Neural progenitor cell (in vitro differentiated cells): Measurements from ENCODE around the gene PCBD2.

Experiments
- EZH2 ChIP-seq: fragments of 200-600 bp; sonication (generic); IDR thresholded peaks from 2 replicates; pipeline ENCODE4 v1.6.1; 2017; ENCODE audit warnings: antibody characterized with exemption, mild to moderate bottlenecking, moderate library complexity
- EZH2phosphoT487 ChIP-seq: fragments of 200-600 bp; sonication (generic); IDR thresholded peaks from 2 replicates; pipeline ENCODE4 v1.6.1; 2017; ENCODE audit warnings: antibody characterized with exemption
- TF ChIP-seq, protein P1 (sequence below): fragments of 200-600 bp; sonication (generic); IDR thresholded peaks from 2 replicates; pipeline ENCODE4 v1.5.1; 2017; ENCODE audit warnings: antibody characterized with exemption, mild to moderate bottlenecking

DNA sequence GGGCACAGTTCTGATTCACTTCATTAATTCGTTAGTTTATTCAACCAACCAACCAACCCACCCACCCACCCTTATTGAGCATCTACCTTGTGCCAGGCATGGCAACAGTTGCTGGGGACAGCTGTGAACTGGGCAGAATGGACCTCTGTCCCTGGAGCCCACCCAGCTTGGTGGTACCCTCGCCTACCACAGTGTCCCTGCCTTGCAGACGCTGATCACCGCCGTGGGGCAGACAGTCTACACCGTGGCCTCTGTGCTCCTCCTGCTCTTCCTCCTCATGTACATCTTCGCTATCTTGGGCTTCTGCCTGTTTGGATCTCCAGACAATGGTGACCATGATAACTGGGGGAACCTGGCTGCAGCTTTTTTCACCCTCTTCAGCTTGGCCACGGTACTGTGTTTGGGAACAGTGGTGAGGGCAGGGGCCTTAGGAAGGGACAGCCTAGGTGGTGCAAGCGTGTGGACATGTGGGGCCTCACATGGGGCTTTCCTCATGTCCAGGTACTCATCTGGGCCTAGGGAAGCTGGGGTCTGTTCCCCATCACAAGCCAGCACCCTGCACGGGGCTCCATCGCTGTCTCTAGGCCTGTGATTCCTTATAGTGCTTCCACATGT lies 102.9 kb downstream of the PCBD2 start:
- TF ChIP-seq, protein P1, sequence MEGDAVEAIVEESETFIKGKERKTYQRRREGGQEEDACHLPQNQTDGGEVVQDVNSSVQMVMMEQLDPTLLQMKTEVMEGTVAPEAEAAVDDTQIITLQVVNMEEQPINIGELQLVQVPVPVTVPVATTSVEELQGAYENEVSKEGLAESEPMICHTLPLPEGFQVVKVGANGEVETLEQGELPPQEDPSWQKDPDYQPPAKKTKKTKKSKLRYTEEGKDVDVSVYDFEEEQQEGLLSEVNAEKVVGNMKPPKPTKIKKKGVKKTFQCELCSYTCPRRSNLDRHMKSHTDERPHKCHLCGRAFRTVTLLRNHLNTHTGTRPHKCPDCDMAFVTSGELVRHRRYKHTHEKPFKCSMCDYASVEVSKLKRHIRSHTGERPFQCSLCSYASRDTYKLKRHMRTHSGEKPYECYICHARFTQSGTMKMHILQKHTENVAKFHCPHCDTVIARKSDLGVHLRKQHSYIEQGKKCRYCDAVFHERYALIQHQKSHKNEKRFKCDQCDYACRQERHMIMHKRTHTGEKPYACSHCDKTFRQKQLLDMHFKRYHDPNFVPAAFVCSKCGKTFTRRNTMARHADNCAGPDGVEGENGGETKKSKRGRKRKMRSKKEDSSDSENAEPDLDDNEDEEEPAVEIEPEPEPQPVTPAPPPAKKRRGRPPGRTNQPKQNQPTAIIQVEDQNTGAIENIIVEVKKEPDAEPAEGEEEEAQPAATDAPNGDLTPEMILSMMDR, result no peak
- no peak for TF ChIP-seq EZH2
- no peak for TF ChIP-seq EZH2phosphoT487
